ENCODE data around the gene BRSK2.

Gene BRSK2

DNA sequence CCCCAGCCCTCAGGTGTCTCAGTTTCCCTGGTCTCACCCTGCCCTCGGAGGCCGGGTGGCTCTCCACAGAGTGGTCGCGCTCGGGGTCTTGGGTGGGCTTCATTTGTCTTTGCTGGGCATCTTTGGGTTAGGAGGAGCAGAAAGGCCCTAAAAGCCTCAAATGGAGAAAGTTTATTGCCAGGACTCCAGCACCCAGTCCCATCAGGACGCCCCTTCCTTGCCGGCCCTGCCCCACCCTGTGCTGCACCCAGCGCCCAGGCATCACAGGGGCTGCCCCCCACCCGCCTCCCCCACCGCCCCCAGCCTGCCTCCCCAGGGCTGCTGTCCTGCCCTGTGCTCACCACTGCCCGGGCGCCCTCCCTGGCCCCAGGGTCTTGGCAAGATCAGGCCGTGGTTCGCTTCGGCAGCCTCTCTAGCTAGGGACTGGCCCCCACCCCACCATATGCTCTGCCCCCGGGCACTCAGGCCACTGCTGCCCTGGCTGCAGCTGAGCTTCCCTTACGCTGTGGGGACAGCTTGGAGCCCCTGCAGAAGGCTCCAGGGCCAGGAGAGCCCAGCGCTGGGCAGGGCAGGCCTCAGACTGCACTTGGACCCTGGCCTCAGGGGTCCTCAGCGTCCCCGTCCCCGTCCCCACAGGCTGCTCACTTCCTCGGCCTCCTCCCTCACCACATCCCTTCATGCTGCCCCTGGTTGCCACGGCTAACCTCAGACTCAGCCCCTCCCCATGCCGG is 65.5 kb downstream of the BRSK2 start:
- no peak for DNase-seq

DNA sequence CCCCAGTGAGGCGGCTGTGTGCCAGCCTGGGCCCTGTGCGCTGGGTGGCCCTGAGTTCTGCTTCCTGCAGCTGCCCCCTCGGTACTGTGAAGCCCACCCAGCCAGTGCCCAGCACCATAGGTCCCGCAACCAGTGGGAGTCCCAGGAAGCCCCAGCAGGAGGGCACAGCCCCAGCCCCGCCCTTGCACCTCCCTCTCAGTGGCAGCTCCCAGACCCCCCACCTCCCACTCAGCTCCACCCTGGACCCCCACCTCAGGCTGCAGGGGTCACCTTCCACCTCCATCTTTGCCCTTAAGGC is 66.0 kb downstream of the BRSK2 start:
- DNase-seq, result no peak

DNA sequence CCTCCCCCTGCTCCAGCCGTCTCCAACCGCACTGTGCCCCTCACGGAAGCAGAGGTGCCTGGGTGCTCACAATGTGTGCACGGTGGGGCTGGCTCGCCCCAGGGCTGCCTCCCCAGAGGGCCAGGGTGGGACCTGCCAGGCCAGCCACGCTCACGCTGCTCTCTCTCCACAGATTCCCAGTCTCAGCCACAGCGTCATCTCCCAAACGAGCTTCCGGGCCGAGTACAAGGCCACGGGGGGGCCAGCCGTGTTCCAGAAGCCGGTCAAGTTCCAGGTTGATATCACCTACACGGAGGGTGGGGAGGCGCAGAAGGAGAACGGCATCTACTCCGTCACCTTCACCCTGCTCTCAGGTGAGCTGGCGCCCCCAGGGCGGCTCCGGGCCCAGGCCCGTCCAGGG is 66.4 kb downstream of the BRSK2 start:
- DNase-seq, result no peak

DNA sequence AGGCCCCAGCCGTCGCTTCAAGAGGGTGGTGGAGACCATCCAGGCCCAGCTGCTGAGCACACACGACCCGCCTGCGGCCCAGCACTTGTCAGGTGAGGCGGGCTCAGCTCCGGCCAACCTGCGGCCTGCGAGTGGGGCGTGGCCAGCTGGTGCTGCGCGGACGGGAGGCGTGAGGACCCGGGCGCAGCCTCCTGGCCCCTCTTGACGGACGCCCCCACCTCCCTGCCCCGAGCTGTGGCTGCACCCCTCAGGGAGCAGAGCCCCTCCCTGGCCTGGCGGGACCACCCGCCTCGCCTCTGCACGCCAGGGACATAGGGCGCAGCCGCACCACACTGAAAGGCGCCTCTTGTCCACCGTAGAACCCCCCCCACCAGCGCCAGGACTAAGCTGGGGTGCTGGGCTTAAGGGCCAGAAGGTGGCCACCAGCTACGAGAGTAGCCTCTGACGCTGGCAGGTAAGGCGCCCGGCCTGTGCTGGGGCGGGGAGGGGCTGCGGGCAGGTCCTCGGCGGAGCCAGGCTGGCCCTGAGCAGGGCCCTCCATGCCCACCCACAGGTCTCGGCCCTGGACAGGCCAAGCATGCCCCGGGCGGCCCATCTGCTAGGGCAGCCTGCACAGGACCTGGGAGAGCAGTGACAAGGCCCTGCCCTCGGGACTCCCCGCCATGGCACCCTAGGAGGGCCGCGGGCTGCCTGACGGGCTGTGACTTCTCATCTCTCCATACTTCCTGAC is 67.0 kb downstream of the BRSK2 start:
- DNase-seq, result no peak

DNA sequence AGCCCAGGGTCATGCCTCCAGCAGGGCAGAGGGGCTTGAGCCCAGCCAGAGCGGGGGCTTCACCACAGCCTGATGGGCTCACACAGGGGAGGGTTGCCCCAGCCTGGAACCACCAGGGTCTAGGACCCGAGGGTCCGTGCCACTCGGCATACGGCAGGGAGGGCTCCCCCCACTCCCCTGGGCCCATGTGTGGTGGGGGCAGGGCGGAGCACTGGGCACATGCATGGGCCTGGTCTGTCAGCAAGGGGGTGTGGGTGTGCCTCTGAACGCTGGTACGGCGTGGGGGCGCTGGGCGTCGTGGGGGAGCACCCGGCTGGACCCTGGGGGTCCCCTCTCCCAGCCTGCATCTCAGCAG is 67.6 kb downstream of the BRSK2 start:
- DNase-seq, result no peak

DNA sequence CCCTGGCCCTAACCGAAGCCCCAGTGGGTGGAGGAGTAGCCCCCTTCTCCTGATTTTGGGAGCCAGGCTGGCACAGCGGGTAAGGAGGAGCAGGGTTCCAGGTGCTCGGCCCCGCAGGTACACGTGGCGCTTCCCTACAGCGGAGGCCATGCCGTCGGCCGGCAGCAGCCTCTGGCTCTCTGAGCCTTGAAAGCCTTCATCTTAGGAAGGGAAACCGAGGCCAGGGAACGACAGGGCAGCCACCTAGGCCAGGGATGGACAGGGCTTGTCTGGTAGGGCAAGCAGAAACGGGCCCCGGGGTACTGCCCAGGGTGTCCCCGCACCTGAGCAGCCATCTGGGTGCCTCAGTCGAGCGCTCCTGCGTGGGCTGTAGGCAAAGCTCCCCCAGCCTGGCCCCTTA is 68.1 kb downstream of the BRSK2 start:
- DNase-seq, result no peak

DNA sequence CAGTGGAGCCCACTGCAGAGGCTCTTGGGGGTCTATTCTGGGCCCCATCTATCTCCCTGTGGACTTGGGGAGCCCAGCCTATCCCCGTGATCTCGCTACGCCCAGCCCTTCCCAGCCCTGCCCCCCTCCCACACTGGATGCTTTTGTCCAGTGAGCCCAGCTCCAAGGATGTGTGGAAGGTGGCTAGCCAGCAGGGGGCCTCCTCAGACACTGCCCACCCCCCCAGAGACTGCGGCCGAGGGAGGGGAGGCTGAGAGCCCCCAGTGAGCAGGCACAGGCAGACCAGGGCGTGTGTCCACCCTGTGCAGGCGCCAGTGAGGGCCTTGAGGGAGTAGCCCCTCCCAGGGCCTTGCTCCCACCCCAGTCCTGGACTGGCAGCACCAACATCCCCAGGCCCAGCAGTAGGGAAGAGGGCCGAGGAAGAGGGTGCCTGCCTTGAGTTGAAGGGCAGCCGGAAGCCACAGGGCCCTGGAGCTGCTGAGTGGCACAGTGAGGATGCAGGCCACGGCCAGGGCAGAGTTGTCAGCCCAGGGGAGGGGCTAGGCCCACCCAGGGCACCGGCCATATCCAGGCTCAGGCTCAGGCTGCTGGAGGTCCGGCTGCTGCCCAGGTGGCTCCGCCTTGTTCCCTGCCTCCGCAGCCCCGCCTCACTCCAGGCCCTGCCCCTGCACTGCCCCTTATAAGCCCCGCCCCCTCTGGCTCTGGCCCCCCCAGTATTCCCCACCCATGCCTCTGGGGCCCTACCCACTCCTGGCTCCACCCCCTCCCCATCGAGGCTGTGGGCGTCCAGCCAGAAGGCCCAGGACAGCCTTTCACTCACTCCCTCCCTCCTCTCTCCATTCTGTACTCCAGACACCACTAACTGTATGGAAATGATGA is 68.8 kb downstream of the BRSK2 start:
- DNase-seq, result no peak

DNA sequence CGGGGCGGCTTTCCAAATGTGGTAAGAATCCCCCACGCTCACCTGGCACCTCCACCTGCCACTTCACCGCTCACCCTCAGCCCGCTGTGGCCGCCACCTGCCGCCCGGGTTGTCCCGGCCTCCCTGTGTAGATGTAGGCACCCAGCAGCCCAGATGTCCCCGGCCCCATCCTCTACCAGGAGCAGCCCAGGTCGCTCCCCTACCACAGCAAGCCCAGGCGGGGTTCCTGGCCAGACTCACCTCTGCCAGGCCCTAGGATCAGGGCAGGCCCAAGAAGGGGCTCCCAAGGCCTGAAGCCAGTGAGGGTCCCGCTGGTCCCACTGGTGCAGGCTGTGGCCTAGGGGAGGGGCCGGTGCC is 69.5 kb downstream of the BRSK2 start:
- no peak for DNase-seq

DNA sequence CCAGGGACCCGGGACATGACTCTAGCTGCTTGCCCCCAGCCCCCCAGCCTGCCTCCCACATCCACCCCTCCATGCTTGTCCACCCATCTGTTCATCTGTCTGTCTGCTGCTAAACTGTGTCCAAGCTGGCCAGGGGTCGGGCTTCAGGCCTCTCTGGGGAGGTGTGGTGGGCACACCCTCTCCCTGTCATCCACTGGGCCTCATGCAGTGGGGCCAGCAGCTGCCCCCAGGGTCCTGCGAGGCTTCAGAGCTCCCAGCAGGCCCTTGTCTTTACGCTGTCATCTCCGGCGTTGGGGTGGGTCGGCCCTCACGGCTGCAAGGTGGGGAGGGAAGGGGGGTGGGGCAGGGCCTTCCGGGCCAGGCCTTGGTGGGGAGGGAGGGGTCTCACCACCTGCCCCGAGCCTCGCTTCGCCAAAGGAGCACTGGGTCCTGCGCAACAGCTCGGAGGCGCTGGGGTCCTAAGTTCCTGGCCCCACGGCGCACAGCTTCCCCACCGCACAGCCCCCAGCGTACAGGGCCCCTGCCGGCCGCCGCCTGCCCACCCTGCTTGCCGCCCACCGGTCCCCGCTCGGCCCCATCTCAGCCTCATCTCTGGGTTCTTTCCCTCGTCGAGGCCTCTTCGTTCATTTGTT is 70.1 kb downstream of the BRSK2 start:
- no peak for DNase-seq

DNA sequence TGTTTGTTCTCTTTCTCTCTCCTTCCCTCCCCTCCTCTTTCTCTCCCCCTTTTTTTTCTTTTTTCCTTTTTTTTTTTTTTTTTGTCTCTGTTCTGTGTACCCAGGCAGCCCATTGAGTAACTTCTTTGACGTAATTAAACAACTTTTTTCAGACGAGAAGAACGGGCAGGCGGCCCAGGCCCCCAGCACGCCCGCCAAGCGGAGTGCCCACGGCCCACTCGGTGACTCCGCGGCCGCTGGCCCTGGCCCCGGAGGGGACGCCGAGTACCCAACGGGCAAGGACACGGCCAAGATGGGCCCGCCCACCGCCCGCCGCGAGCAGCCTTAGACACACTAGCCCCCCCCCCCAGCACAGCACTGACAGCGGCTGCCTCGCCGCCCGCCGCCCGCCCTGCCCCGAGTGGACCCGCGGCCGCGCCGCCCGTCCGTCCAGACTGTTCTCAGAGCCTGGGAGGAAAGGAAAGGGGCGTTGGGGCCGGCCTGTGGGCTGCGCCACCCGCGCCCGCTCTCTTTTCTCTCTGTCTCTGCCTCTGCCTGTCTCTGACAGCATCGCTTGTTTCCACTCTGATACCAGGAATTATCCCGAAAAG is 70.8 kb downstream of the BRSK2 start:
- no peak for DNase-seq

DNA sequence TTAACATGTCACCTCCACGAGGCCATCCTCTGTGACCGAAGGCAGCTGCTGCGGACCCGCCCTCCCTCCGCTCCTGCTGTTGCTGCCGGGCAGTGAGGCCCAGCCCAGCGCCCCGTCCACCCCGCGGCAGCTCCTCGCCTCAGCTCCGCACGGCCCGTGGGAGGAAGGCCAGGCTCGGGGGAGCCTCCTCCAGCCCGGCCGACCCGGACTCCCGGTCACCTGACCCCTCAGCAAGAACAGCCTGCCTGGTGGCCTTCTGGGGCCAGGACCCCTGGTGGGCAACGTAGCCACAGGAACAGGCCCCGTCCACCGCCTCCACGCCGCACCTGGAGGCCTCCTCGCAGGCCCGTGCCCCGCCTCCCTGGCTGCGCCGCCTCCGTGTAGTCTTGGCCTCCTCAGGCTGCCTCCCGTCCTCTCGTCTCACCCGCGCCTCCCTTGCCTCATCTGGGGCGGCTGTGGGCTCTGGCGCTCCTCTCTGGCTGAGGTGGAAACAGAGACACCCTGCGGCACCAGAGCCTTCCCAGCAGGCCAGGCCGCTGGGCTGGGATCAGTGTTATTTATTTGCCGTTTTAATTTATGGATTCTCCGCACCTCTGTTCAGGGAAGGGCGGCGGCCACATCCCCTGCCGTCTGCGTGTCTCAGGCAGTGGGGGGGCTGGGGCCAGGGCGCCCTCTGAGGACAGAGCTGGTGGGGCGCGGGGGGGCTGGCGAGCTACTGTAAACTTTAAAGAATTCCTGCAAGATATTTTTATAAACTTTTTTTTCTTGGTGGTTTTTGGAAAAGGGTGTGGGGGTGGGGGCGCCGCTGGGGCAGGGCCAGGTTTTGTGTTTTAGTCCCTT is 71.5 kb downstream of the BRSK2 start:
- DNase-seq, result no peak

DNA sequence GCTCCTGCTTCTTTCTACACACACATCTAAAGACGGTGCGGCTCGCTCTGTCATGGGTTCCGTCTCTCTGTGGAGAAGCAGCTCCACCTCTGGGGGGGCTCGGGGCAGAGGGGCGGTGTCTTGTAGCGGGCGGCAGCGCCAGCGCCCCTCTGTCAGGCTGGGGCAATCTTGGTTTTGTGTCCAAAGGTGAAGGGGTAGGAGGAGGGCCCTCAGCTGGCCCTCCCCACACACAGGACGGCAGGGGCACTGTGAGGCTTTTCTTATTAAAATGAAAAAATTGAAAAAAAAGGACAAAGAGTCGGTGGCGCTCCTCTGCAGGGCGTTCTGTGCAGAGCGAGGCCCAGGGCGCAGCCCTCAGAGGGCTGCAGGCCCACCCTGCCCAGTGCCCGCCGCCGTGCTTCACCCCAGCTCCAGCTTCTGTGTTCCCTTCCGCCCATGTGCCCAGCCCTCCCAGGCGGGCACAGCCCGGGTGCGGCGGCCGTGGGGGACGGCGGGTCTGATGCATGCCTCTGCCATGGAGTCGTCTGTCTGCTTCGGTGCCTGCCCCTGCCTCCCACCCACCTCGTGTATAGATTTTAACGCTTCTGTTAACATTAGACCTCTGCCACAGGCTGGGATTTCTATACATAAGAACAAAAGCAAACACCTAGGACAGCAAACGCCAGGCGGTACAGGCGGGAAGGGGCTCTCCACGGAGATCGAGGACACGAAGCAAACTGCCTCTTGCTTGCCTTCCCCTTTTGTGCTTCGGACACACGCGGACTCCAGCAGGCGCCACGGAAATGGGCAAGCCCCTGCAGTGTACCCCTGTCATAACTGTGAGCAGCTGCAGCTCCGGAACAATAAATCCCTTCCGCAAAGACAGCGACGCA is 72.3 kb downstream of the BRSK2 start:
- DNase-seq, result no peak

DNA sequence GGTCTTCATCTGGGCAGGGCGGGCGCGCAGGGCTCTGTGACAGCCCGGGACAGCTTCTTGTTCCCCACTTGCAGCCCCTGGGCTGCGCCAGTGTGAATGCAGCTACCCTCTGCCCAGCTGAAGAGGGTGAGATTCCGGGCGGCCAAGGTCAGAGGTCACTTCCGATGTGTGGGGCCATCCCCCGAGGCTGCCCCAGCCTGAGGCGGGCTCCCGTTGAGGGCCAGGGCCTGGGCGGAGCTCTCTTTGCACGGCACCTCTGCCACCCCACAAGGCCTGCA is 72.9 kb downstream of the BRSK2 start:
- DNase-seq, result no peak

DNA sequence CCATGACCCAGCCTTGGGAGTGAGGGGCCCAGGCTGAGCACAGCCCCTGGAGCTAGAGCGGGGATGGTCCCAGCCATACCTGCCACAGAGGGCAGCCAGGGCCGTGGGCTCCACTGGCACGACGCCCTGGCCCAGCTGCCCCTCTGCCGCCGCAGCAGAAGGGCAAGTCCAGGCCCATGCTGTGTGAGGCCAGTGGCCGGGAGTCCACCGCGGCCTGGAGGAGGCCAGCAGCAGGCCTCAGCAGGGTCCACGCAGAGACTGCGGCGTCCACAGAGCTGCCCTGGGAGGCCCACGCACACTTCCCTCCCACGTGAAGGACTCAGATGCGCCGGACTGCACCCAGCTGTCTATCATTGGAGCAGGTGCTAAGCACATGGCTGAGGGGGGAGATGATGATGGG is 73.3 kb downstream of the BRSK2 start:
- DNase-seq, result no peak

DNA sequence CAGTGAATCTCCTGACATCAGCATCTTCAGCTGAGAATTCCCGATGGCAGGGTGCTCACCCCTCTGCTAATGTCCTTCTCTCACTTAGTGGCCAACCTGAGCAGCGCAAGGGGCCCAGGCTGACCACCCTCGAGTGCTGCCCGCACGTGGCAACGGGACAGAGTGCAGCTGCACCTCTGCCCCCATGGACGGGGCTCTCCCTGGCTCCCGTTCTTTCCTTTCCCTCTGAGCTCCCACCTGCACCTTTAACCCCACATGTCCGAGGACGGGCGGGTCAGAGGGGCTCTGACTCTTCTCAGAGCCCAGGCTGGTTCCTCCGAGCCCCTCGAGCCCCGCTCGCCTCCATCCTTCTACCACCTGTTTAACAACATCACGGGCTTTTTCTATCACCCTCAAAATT is 77.0 kb downstream of the BRSK2 start:
- DNase-seq, result no peak

DNA sequence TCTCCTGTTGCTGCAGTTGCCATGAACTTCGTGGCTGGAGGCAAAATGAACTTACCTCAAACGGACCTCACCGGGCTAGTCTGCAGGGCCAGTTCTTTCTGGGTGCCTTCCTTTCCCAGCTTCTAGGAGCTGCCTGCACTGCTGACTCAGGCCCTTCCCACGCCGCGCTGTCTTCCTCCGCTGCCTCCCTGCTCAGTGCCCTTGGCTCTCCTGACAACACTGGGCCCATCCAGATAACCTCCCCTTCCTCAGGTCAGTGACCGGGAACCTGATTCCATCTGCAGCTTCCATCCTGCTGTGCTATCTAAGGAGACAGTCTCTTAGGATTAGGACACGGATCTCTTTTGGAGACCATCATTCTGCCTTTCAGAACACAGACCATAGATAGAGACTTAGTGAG is 77.5 kb downstream of the BRSK2 start:
- peak; percentile 3 for DNase-seq

DNA sequence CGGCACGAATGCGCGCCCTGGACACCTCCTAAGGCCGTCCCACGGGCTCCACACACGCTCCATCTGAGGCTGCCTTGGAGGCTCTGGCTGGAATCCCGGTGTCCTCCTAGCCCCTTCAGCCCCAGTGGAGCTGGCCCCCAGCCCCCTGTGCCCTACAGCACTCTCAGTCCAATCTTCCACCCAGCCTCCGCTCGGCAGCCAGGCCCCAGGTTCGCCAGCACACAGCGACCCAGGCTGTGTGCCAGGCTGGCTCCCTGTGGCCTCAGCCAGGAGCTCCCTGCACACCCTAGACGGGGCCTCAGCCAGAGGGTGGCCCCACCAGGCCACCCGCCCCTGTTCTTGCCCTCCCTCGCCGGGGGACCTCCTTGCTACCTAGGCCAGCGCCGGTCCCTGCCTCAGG is 78.3 kb downstream of the BRSK2 start:
- DNase-seq, result no peak

DNA sequence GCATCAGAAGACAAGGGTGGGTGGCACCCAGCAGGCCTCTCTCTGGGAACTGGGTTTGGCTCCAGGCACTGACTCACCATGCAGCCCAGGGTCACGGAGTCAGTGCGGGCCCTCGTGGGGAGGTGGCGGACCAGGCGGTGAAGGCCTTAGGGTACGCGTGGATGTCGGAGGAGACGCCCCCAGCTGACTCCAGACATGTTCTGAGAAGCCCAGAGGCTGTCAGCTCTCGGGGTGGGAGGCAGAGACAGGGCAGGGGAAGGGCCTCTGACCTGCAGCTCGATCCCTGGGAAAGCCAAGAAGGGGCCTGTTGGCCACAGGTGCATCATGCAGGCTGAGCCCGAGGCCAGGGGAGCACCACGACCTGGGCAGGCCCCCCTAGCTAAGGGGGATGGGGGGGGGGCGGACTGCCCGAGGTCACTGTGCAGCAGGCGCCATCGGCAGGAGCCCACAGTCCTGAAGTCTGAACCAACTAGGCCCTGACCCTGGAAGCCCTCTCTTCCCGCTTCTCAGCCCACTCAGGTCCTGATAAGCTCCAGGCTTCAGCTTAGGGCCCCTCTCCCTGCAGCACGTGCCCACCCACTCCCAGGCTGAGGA is 78.8 kb downstream of the BRSK2 start:
- DNase-seq, result no peak

DNA sequence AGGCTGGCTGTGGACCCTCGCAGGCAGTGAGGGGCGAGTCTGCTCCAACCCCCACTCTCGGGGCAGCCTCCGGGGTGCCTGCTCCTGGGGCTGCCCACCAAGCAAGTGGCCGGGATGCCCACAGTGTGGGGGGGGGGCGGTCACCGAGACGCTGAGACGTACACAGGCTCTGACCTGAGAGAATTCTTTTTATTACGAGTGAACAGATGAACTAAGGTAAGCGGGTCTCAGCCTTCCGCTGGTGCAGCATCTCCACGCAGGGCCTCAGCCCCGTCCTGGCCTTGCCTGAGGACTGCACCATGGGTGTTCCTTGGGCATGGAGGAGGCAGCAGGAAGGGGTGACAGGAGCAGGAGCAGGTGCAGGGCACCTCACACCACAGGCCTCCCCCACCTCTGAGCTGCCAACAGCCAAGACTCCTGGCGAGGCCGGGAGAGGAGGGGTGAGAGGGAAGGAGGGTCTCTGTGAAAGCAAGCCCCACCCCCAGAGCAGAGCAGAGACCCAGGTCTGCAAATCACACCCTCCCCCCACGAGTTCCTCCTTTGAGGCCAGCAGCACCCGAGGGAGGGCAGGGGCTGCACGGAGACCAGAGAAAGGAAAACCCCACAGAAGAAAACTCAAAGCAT is 79.7 kb downstream of the BRSK2 start:
- DNase-seq, result no peak

DNA sequence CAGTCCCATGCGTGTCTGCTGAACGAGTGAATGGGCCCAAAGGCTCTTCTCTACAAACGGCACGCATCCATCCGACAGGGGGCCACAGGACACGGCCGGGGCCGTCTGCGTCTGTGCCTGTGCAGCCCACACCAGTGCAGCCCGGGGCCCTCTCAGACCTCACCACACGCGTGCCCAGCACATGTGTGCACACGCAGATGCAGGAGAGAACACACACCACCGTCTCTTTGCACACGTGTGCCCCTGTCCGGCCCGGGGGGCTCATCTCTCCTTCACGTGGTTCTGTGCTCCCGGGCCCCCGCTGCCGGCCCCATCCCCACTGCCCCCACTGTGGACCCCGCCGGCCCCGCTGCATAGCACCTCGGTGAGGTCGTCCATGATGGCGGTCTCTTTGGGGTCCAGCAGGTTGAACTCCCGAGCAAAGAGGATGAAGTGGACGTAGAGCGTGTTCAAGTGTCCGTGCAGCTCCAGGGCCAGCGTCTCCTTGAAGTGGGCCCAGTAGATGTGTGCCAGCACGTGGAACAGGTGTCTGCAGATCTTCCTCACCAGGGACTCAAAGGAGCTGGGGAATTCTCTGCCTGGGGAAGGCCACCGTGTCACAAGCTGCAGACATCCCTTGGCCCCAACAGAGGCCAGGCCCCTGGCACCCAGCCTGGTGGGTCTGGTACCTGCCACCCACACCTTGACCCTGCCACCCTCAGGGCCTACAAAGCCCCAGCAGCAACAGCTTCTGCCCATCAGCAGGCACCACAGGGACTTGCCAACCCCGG is 80.4 kb downstream of the BRSK2 start:
- DNase-seq, result no peak

Measured in kidney glomerular epithelial cell (primary cell).